SK-N-SH treated with all-trans-retinoic acid at 6 μM for 48 hours (cell line): ENCODE results near the gene SEMA4F.

Source experiments
- CSDC2 ChIP-seq: fragments of 250-450 bp; sonication (Bioruptor Pico); IDR thresholded peaks from 2 replicates; pipeline ENCODE4 v1.5.0; 2020; ENCODE audit warnings: mild to moderate bottlenecking, moderate library complexity
- CSRNP3 ChIP-seq: fragments of 250-450 bp; sonication (Bioruptor Pico); IDR thresholded peaks from 2 replicates; pipeline ENCODE4 v1.5.1; 2021; ENCODE audit warnings: mild to moderate bottlenecking, moderate library complexity
- ESRRG ChIP-seq: fragments of 250-450 bp; sonication (Bioruptor Pico); IDR thresholded peaks from 2 replicates; pipeline ENCODE4 v1.6.1; 2021; ENCODE audit warnings: mild to moderate bottlenecking
- GLIS3 ChIP-seq: fragments of 250-450 bp; sonication (Bioruptor Pico); IDR thresholded peaks from 2 replicates; pipeline ENCODE4 v1.5.0; 2020; ENCODE audit warnings: mild to moderate bottlenecking, moderate library complexity
- PATZ1 ChIP-seq: fragments of 250-450 bp; sonication (Bioruptor Pico); IDR thresholded peaks from 2 replicates; pipeline ENCODE4 v1.8.0; 2020; ENCODE audit warnings: mild to moderate bottlenecking, moderate library complexity, borderline replicate concordance
- RARB ChIP-seq: fragments of 250-450 bp; sonication (Bioruptor Pico); IDR thresholded peaks from 2 replicates; pipeline ENCODE4 v1.8.0; 2021; ENCODE audit warnings: mild to moderate bottlenecking, moderate library complexity
- ZFP3 ChIP-seq: fragments of 250-450 bp; sonication (Bioruptor Pico); IDR thresholded peaks from 2 replicates; pipeline ENCODE4 v1.5.0; 2020; ENCODE audit warnings: mild to moderate bottlenecking, moderate library complexity
- ZFP30 ChIP-seq: fragments of 450-650 bp; formaldehyde crosslinking; IDR thresholded peaks from 2 replicates; pipeline ENCODE4 v1.5.0; 2022; ENCODE audit warnings: mild to moderate bottlenecking, moderate library complexity

GRCh38 chr2:74691929-74692328, 37.9 kb downstream of the SEMA4F start:
- TF ChIP-seq ZFP3 (CRISPR knock-in tag) (no peak), GLIS3 (CRISPR knock-in tag) (no peak), PATZ1 (CRISPR knock-in tag) (no peak), CSDC2 (no peak), ESRRG (CRISPR knock-in tag) (no peak), ZFP30 (CRISPR knock-in tag) (no peak), CSRNP3 (CRISPR knock-in tag) (no peak), RARB (CRISPR knock-in tag) (no peak)
